Activated naive CD4-positive, alpha-beta T cell treated with anti-CD3 and anti-CD28 coated beads, Interleukin-2, amount 50 U/mL, for 16 hours (primary cell): ENCODE data around the gene KIRREL3.
"Not testable (repeated sequence)": the region's sequence is repeated elsewhere in the genome, so short reads cannot be mapped to it uniquely, and the experiment has no call there.

ENCODE experiments used
- DNase-seq: peaks from one replicate; pipeline ENCODE4 v3.0.0-alpha.2; 2020

KIRREL3 gene

GRCh38 chr11:126408901-126409619 lies 591.5 kb downstream of the KIRREL3 start:
- DNase-seq: no peak

GRCh38 chr11:126408496-126408895 lies 592.1 kb downstream of the KIRREL3 start:
- DNase-seq: no peak

GRCh38 chr11:126407682-126408288 lies 592.8 kb downstream of the KIRREL3 start:
- no peak for DNase-seq

- DNase-seq: no peak
Observed at GRCh38 chr11:126407101-126407521, 593.5 kb downstream of the KIRREL3 start.

- no peak for DNase-seq
Observed at GRCh38 chr11:126406368-126406767, 594.2 kb downstream of the KIRREL3 start.

GRCh38 chr11:126405906-126406305 lies 594.7 kb downstream of the KIRREL3 start:
- no peak for DNase-seq

- no peak for DNase-seq
Observed at GRCh38 chr11:126405374-126405773, 595.2 kb downstream of the KIRREL3 start.

GRCh38 chr11:126404367-126404766 lies 596.2 kb downstream of the KIRREL3 start:
- DNase-seq: no peak

GRCh38 chr11:126403658-126404057 lies 596.9 kb downstream of the KIRREL3 start:
- no peak for DNase-seq

GRCh38 chr11:126403022-126403581 lies 597.5 kb downstream of the KIRREL3 start:
- no peak for DNase-seq

GRCh38 chr11:126400479-126400878 lies 600.1 kb downstream of the KIRREL3 start:
- DNase-seq: no peak

- no peak for DNase-seq
Observed at GRCh38 chr11:126400019-126400418, 600.6 kb downstream of the KIRREL3 start.

- DNase-seq: no peak
Observed at GRCh38 chr11:126398721-126399120, 601.8 kb downstream of the KIRREL3 start.

- no peak for DNase-seq
Observed at GRCh38 chr11:126398296-126398695, 602.3 kb downstream of the KIRREL3 start.

GRCh38 chr11:126396965-126397364 lies 603.6 kb downstream of the KIRREL3 start:
- DNase-seq: no peak

- not testable (repeated sequence) for DNase-seq
Observed at GRCh38 chr11:126396266-126396665, 604.3 kb downstream of the KIRREL3 start.

GRCh38 chr11:126395784-126396183 lies 604.8 kb downstream of the KIRREL3 start:
- not testable (repeated sequence) for DNase-seq

GRCh38 chr11:126394634-126395072 lies 605.9 kb downstream of the KIRREL3 start:
- not testable (repeated sequence) for DNase-seq

- DNase-seq: no peak
Observed at GRCh38 chr11:126394036-126394435, 606.5 kb downstream of the KIRREL3 start.

GRCh38 chr11:126393143-126393542 lies 607.4 kb downstream of the KIRREL3 start:
- DNase-seq: no peak

- no peak for DNase-seq
Observed at GRCh38 chr11:126392633-126393013, 607.9 kb downstream of the KIRREL3 start.

GRCh38 chr11:126391970-126392632 lies 608.5 kb downstream of the KIRREL3 start:
- DNase-seq: no peak

- DNase-seq: no peak
Observed at GRCh38 chr11:126391286-126391954, 609.1 kb downstream of the KIRREL3 start.
